T1000 (cell line): ENCODE results near the gene LRRC70.

ENCODE experiments used
- DNase-seq: peaks from one replicate; lab custom pipeline; 2025; ENCODE audit warnings: mixed read lengths; lab: John Stamatoyannopoulos, UW

LRRC70 gene

GRCh38 chr5:62575066-62575465, 3.6 kb upstream of the LRRC70 start:
- no peak for DNase-seq

DNA sequence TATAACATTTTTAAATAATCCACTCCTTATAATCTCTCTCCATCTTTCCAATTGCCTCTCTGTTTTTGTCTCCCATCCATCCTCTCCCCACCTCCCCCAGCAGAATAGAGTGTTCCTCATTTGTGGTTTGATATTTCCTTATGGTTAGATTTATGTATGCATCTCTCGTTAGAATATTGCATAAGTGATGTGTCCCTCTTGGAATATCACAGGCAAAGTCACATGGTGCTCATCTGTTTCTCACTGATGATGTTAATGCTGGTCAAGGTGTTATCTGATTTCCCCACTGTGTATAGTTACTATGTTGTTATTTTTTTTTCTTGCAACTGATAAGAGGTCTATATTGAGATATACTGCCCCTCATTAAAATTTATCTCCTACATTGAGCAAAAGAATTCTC, 3.1 kb upstream of the LRRC70 start:
- DNase-seq = no peak

DNA sequence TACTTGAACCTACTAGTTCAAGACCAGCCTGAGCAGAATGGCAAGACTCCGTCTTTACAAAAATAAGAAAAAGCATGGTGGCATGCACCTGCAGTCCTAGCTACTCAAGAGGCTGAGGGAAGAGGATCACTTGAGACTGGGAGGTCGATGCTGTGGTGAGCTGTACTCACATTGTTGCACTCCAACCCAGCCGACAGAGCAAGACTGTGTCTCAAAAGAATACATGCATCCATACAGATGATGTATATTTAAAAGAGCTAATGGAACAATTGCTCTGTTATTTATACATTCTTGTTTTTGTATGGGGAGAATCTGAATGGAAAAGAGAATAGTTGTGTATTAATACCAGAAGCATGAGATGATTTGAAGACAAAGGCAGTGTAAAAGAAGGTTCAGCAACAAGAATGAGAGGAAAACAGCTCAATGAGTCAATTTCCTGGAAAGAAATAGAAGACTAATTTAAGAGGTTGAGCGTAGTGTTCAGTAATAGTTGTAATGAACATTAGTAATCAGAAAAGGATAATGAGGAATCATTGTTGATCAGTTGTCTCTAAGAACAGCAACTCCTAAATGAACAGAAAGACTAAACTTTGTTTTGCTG, 1.9 kb upstream of the LRRC70 start:
- no peak for DNase-seq

- no peak for DNase-seq
Observed at GRCh38 chr5:62577488-62577887, 1.1 kb upstream of the LRRC70 start.

DNA sequence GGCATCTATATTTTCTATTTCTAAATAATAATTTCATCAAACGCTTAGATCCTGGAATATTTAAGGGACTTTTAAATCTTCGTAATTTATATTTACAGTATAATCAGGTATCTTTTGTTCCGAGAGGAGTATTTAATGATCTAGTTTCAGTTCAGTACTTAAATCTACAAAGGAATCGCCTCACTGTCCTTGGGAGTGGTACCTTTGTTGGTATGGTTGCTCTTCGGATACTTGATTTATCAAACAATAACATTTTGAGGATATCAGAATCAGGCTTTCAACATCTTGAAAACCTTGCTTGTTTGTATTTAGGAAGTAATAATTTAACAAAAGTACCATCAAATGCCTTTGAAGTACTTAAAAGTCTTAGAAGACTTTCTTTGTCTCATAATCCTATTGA, 1.1 kb downstream of the LRRC70 start:
- DNase-seq = no peak

GRCh38 chr5:62581836-62582597, 3.4 kb downstream of the LRRC70 start:
- DNase-seq = no peak

GRCh38 chr5:62584391-62584790, 5.8 kb downstream of the LRRC70 start:
- DNase-seq = no peak

DNA sequence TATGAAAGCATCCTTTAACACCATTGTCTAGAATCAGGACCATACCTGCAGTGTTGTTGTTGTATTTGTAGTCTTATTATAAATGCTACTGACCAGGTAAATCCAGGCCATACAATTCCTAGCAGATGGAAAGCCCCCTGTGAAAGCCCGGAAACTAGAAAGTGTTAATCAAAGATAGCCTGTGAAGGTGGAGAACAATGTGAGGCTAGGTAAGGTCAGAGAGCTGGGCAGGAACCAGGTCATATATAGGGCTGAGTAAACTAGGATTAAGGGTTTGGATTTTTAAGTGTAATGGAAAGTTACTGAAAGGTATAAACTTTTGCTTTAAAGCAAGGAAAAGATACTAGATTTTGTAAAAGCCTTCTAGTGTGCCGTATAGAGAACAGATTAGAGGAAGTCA, 6.7 kb downstream of the LRRC70 start:
- DNase-seq = no peak

GRCh38 chr5:62585751-62586150, 7.1 kb downstream of the LRRC70 start:
- DNase-seq = no peak

GRCh38 chr5:62587737-62588136, 9.1 kb downstream of the LRRC70 start:
- DNase-seq = no peak

DNA sequence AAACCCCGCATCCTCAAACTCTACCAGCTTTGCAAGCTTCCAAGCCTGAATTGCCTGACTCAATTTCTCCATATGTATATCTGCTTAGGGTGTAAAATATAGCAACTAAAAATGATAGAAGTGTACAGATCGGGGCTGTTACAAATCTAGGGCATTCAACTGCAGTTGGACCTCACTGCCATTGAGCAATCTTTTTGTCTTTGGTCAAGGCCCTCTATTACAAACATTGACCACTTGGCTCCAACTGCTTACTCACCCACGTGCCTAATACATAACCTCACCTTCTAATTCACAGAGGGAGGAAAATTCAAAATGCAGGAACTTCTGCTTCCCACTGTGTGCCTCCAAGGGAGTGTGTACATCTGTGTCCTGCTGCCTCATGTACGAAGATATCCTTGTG, 10.0 kb downstream of the LRRC70 start:
- no peak for DNase-seq

DNA sequence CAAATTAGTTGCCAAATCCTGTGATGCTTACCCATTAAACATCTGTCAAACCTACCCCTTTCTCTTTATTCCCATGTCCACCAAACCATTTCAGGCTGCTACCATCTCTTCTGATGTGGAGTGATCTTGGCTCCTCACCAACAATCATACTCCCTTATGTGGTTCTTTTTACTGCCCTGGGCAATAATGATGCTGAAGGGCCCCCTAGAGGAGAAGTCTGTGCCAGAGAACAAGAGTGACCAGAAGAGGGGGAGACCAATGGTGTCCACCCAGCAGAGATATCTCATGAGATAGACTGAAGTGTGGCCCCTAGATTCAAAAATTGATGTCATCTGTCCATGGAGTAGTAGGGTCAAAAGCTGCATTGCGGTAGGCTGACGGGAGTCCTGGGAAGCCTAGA, 10.9 kb downstream of the LRRC70 start:
- DNase-seq = no peak

- DNase-seq = no peak
Observed at GRCh38 chr5:62590387-62590786, 11.8 kb downstream of the LRRC70 start.

DNA sequence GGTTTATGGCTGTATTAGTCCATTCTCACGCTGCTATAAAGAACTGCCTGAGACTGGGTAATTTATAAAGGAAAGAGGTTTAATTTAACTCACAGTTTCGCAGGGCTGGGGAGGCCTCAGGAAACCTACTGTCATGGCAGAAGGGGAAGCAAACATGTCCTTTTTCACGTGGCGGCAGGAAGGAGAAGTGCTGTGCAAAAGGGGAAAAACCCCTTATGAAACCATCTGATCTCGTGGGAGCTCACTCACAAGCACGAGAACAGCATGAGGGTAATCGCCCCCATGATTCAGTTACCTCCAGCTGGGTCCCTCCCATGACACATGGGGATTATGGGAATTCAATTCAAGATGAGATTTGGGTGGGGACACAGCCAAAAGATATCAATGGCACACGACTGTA, 13.9 kb downstream of the LRRC70 start:
- DNase-seq = no peak

DNA sequence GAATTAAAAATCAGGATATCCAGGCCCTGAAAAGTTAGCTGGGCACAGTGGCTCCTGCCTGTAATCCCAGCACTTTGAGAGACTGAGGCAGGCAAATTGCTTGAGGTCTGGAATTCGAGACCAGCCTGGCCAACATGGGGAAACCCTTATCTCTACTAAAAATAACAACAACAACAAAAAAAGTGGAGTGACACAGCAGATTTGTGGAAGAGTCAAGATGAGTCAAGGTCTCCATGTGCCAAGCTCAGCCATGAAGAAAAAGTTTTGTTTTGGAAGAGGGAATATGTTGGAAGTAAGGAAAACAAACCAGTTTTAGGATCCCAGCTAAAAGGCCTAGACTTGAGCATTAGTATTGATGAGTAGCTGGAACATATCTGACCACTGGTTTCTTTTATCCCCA, 14.7 kb downstream of the LRRC70 start:
- DNase-seq = no peak

DNA sequence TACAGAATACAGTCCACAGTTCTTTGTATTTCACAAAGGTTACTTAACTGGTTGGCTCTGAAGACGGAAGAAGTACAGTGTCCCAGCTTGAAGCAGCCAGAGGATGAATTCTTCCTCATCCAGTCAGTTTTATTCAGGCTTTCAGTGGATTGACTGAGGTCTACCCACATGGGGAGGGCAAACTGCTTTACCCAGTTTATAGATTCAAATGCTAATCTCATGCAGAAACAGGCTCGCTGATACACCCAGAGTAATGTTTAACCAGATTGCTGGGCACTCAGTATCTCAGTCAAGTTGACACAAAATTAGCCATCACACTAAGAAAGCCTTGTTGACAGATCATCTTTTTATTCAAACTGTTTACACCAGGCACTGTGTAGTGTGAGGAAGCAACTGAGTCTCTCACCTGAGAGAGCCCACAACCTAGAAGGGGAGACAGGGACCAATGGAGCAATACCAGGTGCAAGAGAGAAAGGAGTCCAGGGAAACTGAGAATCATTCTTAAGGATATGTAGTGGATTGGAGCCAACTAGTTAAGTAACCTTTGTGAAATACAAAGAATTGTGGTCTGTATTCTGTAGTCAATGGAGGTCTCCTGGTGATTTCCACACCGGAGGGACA, 15.9 kb downstream of the LRRC70 start:
- no peak for DNase-seq

- DNase-seq = no peak
Observed at GRCh38 chr5:62596096-62596495, 17.5 kb downstream of the LRRC70 start.

DNA sequence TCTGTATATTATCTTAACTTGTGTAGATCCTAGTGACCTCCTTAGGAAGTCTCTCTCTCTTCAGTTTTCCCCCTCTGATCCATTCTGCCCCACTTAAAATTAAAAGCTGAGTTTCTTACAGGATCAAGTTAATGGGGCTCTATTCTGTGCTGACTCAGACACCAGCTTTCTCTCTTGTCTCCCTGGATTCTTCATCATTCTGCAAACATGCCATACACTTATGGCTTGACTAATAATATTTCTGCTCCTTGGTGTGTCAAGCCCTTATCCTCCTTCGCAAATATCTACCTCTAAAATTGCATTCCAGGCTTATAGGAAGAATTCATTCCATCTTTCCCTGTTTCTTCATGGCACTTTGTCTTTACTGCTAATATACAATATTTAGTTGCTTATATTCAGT, 18.1 kb downstream of the LRRC70 start:
- DNase-seq = no peak

DNA sequence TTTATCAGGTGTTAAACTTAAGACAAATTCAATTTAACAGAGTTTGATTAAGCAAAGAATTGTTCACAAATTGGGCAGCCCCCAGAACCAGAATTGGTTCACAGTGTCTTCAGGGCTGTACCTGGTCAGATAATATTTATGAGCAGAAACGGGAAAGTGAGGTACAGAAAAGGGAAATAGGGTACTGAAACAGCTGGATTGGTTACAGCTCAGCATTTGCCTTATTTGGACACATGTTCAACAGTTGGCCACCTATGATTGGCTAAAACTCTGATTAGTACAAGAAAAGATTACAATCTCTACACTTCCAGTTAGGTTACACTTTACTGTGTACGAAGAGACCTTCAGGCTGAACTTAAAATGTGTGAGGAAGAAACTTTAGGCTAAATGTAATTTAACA, 18.7 kb downstream of the LRRC70 start:
- DNase-seq = no peak

- DNase-seq = no peak
Observed at GRCh38 chr5:62600560-62601252, 22.1 kb downstream of the LRRC70 start.

DNA sequence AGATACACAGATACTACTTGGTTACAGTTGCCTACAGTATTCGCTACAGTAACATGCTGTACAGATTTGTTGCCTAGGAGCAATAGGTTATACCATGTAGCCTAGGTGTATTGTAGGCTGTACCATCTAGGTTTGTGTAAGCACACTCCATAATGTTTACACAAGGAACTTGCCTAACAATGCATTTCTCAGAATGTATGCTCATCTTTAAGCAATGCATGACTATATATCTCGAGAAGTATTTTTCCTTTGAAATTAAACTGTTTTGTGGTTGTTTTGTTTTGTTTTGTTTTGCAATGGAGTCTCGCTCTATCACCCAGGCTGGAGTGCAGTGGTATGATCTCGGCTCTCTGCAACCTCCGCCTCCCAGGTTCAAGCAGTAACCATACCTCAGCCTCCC, 25.3 kb downstream of the LRRC70 start:
- DNase-seq = no peak

GRCh38 chr5:62605638-62606037, 27.0 kb downstream of the LRRC70 start:
- DNase-seq = no peak

DNA sequence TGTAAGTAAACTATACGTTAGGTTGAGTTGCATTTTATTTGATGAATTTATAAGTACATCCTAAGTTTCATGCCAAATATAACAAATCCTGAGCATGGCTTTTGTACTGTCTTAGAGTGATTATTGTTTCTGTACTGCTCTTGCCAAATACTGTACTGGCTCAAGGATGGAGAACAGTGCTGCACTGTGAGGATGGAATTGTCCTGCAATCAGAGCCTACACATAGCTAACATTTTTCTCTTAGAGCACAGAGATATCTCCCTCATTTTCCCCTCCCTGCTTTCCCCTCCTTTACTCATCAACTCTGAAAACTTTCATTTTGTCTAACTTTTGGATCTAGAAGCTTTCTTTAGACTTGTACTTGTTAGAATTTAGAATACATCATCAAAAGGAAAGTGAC, 28.3 kb downstream of the LRRC70 start:
- no peak for DNase-seq
